IMR-90 (cell line): ENCODE measurements around the gene TGFBR1. TPM values are rescaled to one million over a fixed set of nuclear protein-coding genes. Genes with fewer than 3 reads are reported as not detected.

ENCODE experiments used
- ATAC-seq: fragments of 200-7000 bp; cut with Tn5 transposase; 2 replicates; pipeline ENCODE4 v1.9.1; 2020; ENCODE audit warnings: low read depth, mild to moderate bottlenecking, moderate library complexity
- BruUV-seq: library from RNA; stranded (reverse); fragments of 400-500 nt; replicated peaks from 2 replicates; lab custom pipeline; 2021; lab: Mats Ljungman, UMichigan
- CTCF ChIA-PET: fragments of 300-600 bp; formaldehyde crosslinking; extraction: SDS; loops from one replicate; lab custom pipeline; 2021; ENCODE audit warnings: antibody characterized with exemption; lab: Yijun Ruan, JAX
- POLR2A ChIA-PET: fragments of 300-600 bp; sonication (Branson Sonifier 250); formaldehyde crosslinking; loops from one replicate; lab custom pipeline; 2022; ENCODE audit warnings: antibody characterized with exemption; ENCODE audit not compliant: unreplicated experiment; lab: Charles Lee
- DNase-seq: peaks from one replicate; pipeline ENCODE4 v3.0.0; 2013
- H2AFZ ChIP-seq: replicated peaks from 2 replicates; pipeline ENCODE3; 2013; ENCODE audit warnings: low read length, mild to moderate bottlenecking; ENCODE audit not compliant: poor library complexity
- H2AK5ac ChIP-seq: 2 replicates; pipeline ENCODE4 v1.6.1; 2013; ENCODE audit warnings: low read depth, low read length, inconsistent platforms
- H2AK9ac ChIP-seq: replicated peaks from 2 replicates; pipeline ENCODE3; 2013; ENCODE audit warnings: mild to moderate bottlenecking, low read depth, low read length, moderate library complexity; ENCODE audit not compliant: poor library complexity
- H2BK120ac ChIP-seq: 2 replicates; pipeline ENCODE4 v1.6.1; 2013; ENCODE audit warnings: low read depth, low read length, inconsistent platforms
- H2BK15ac ChIP-seq: 3 replicates; pipeline ENCODE4 v1.6.1; 2013; ENCODE audit warnings: low read depth, low read length, inconsistent platforms
- H2BK20ac ChIP-seq: 2 replicates; pipeline ENCODE4 v1.6.1; 2013; ENCODE audit warnings: low read depth, mild to moderate bottlenecking, inconsistent platforms, low read length, moderate library complexity
- H2BK5ac ChIP-seq: 2 replicates; pipeline ENCODE4 v1.6.1; 2013; ENCODE audit warnings: mild to moderate bottlenecking, low read depth, low read length, inconsistent platforms; ENCODE audit not compliant: poor library complexity, severe bottlenecking
- H3K14ac ChIP-seq: replicated peaks from 2 replicates; pipeline ENCODE4 v1.6.1; 2013; ENCODE audit warnings: low read depth, low read length, inconsistent platforms
- H3K18ac ChIP-seq: 2 replicates; pipeline ENCODE4 v1.6.1; 2013; ENCODE audit warnings: low read depth, low read length, control low read depth
- H3K23ac ChIP-seq: 2 replicates; pipeline ENCODE4 v1.6.1; 2013; ENCODE audit warnings: low read depth, low read length, inconsistent platforms
- H3K27ac ChIP-seq: 2 replicates; pipeline ENCODE4 v1.5.1; 2013; ENCODE audit warnings: mild to moderate bottlenecking, control low read depth, low read length; ENCODE audit not compliant: insufficient read depth
- H3K27me3 ChIP-seq: 2 replicates; pipeline ENCODE4 v1.6.1; 2013; ENCODE audit warnings: low read length; ENCODE audit not compliant: control insufficient read depth, insufficient read depth
- H3K36me3 ChIP-seq: 2 replicates; pipeline ENCODE4 v1.6.1; 2013; ENCODE audit warnings: low read length, mixed read lengths; ENCODE audit not compliant: control insufficient read depth, insufficient read depth
- H3K4ac ChIP-seq: 2 replicates; pipeline ENCODE4 v1.6.1; 2013; ENCODE audit warnings: low read depth, low read length, inconsistent platforms
- H3K4me1 ChIP-seq: 2 replicates; pipeline ENCODE4 v1.6.1; 2013; ENCODE audit warnings: low read length, mixed read lengths; ENCODE audit not compliant: control insufficient read depth, insufficient read depth
- H3K4me2 ChIP-seq: 2 replicates; pipeline ENCODE4 v1.6.1; 2013; ENCODE audit warnings: low read depth, mild to moderate bottlenecking, control low read depth, low read length, moderate library complexity
- H3K4me3 ChIP-seq: 2 replicates; pipeline ENCODE4 v1.5.1; 2013; ENCODE audit warnings: low read depth, mild to moderate bottlenecking, control low read depth, low read length, moderate library complexity; ENCODE audit not compliant: insufficient read depth
- H3K56ac ChIP-seq: 2 replicates; pipeline ENCODE4 v1.6.1; 2013; ENCODE audit warnings: low read length, inconsistent platforms; ENCODE audit not compliant: insufficient read depth; ENCODE audit errors: extremely low read depth
- H3K79me1 ChIP-seq, 2 experiments: 2 replicates each; pipeline ENCODE4 v1.6.1; 2013; ENCODE audit warnings: low read length in 2 of 2, inconsistent platforms in 1 of 2, low read depth in 1 of 2
- H3K9ac ChIP-seq: 2 replicates; pipeline ENCODE4 v1.6.1; 2013; ENCODE audit warnings: low read depth, low read length, control low read depth
- H3K9me1 ChIP-seq: 2 replicates; pipeline ENCODE4 v1.6.1; 2013; ENCODE audit warnings: low read length, inconsistent platforms; ENCODE audit not compliant: insufficient read depth
- H3K9me3 ChIP-seq: 2 replicates; pipeline ENCODE4 v1.6.1; 2013; ENCODE audit warnings: low read length; ENCODE audit not compliant: control insufficient read depth, insufficient read depth
- H4K20me1 ChIP-seq: 2 replicates; pipeline ENCODE4 v1.6.1; 2013; ENCODE audit warnings: low read length, inconsistent platforms; ENCODE audit not compliant: insufficient read depth
- H4K5ac ChIP-seq: 2 replicates; pipeline ENCODE4 v1.6.1; 2013; ENCODE audit warnings: mild to moderate bottlenecking, low read depth, low read length, control low read depth
- H4K8ac ChIP-seq, 2 experiments: 2 replicates each; pipeline ENCODE4 v1.6.1; 2013; ENCODE audit warnings: low read depth in 2 of 2, low read length in 2 of 2, control low read depth in 1 of 2, inconsistent platforms in 1 of 2
- H4K91ac ChIP-seq: 2 replicates; pipeline ENCODE4 v1.6.1; 2013; ENCODE audit warnings: low read depth, low read length, inconsistent platforms; ENCODE audit not compliant: insufficient read depth
- SMC3 ChIP-seq: fragments of 150-350 bp; IDR thresholded peaks from 2 replicates; pipeline ENCODE4 v1.6.1; 2016; ENCODE audit warnings: low read depth, mild to moderate bottlenecking, antibody characterized with exemption, low read length, moderate library complexity
- WGBS, 2 experiments: methylation state at CpG; one replicate each; pipeline versions ENCODE4 v1.1.5 to v1.1.7; 2013; ENCODE audit warnings: missing lambda C conversion rate in 2 of 2; ENCODE audit not compliant: insufficient read length in 1 of 2; ENCODE audit errors: extremely low coverage in 2 of 2; 5-methylcytosine and 5-hydroxymethylcytosine counted together
- dilution Hi-C: fragments of 300-500 bp; cut with HindIII; formaldehyde crosslinking; loops from one replicate; pipeline ENCODE4 v1.14.3; 2018; ENCODE audit warnings: low sequenced_read_pairs; ENCODE audit not compliant: unreplicated experiment
- in situ Hi-C: fragments of 300-500 bp; cut with MboI; formaldehyde crosslinking; loops from 3 replicates; pipeline ENCODE4 v1.14.3; 2019; ENCODE audit warnings: low sequenced_read_pairs, inconsistent platforms, mixed read lengths
- intact Hi-C: fragments of 100-400 bp; cut with micrococcal nuclease; formaldehyde crosslinking; loops from 2 replicates; pipeline ENCODE4 v1.10.0; 2022
- polyA plus RNA-seq, 3 experiments: library from polyadenylated mRNA; depleted of rRNA; stranded (reverse); fragments of >200 nt; gene quantifications; 2 replicates each; pipeline ENCODE4 v1.2.3, GENCODE V29; 2012; ENCODE audit warnings: low replicate concordance in 1 of 3
- total RNA-seq: library from RNA; depleted of rRNA; stranded (reverse); fragments of >200 nt; gene quantifications from 2 replicates; pipeline ENCODE4 v1.2.3, GENCODE V29; 2012
- TF ChIP-seq, protein P1 (sequence below): conservative IDR thresholded peaks from 2 replicates; pipeline ENCODE4 v1.5.1; 2012; ENCODE audit warnings: mild to moderate bottlenecking, low read depth, low read length, improper control_type of control experiment

The TGFBR1 gene
- total and polyA plus RNA-seq, 2 of the 4 experiments (the other 2 are of a cell fraction) = 15.1 to 75.3 TPM

DNA sequence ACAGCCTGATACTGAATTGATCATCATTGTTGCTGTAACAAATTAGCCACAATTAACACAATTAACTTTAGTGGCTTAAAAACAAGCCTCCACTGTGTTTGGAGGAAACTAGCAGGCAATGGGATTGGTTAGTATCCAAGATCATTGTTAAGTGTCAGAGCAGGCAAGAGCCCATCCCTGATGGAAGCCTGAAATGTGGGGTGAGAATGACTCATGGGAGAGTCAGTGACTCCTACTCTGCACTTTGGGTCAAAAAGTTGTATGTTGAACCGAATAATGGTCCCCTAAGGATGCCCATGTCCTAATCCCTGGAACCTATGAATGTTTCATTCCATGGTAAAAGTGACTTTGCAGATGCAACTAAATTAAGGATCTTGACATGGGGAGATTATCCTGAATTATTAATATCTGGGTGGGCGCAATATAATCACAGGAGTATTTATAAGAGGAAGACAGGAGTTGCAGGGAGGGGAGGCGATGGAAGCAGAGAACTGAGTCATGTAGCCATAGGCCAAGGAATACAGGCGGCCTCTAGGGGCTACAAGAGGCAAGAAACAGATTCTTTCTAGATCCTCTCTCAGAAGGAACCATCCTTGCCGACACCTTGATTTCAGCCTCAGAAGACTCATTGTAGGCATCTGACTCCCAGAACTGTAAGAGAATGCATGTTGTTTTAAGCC is 88.0 kb downstream of the TGFBR1 start:
- CTCF ChIA-PET = no interaction called here
- dilution Hi-C loops (no loop called here), intact Hi-C loops (no loop called here), in situ Hi-C loops (loop anchor here (25.0 kb wide), 1 partner anchor 1394 kb away; the partner anchor contains the start of gene CAVIN4)
- no peaks in the 10 kb centered on the region for H3K36me3 ChIP-seq
- no peak overlapping the region for H2BK120ac ChIP-seq
- no peaks in the 10 kb centered on the region for H4K20me1 ChIP-seq
- no peak overlapping the region for H4K91ac ChIP-seq
- no peaks in the 10 kb centered on the region for H3K79me1 ChIP-seq
- H3K23ac ChIP-seq = no peak overlapping the region
- no peak overlapping the region for H2BK15ac ChIP-seq
- H2AFZ ChIP-seq = no peak overlapping the region
- no peak overlapping the region for H3K27ac ChIP-seq
- H3K4ac ChIP-seq = no peak overlapping the region
- H3K56ac ChIP-seq = no peak overlapping the region
- no peak overlapping the region for H2BK20ac ChIP-seq
- no peak overlapping the region for H2BK5ac ChIP-seq
- H4K8ac ChIP-seq = no peak overlapping the region
- 80% methylated on average over 1 of the region's 5 CpGs; no CpG with 5 or more reads in 1 of the 2 experiments for WGBS, 2 experiments
- no peak overlapping the region for H2AK9ac ChIP-seq
- no TSS peak for BruUV-seq
- TF ChIP-seq, protein P1, sequence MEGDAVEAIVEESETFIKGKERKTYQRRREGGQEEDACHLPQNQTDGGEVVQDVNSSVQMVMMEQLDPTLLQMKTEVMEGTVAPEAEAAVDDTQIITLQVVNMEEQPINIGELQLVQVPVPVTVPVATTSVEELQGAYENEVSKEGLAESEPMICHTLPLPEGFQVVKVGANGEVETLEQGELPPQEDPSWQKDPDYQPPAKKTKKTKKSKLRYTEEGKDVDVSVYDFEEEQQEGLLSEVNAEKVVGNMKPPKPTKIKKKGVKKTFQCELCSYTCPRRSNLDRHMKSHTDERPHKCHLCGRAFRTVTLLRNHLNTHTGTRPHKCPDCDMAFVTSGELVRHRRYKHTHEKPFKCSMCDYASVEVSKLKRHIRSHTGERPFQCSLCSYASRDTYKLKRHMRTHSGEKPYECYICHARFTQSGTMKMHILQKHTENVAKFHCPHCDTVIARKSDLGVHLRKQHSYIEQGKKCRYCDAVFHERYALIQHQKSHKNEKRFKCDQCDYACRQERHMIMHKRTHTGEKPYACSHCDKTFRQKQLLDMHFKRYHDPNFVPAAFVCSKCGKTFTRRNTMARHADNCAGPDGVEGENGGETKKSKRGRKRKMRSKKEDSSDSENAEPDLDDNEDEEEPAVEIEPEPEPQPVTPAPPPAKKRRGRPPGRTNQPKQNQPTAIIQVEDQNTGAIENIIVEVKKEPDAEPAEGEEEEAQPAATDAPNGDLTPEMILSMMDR = 0 out of 2 replicates have a peak, but pooled peaks have one; percentile 23
- no peak for TF ChIP-seq SMC3
- no peak overlapping the region for H3K4me2 ChIP-seq
- peaks cover 4% of the 10 kb centered on the region for H3K4me1 ChIP-seq
- peaks cover 8% of the 10 kb centered on the region for H3K27me3 ChIP-seq
- POLR2A ChIA-PET = no interaction called here
- ATAC-seq (peak; percentile 32; the same call in 1 of the 2 replicates), DNase-seq (peak; percentile 24)
- H3K4me3 ChIP-seq = no peak overlapping the region
- H3K14ac ChIP-seq = no peak overlapping the region
- H4K5ac ChIP-seq = no peak overlapping the region
- H3K18ac ChIP-seq = no peak overlapping the region
- H3K9ac ChIP-seq = no peak overlapping the region
- H3K9me3 ChIP-seq = peaks cover 7% of the 10 kb centered on the region
- no peaks in the 10 kb centered on the region for H3K9me1 ChIP-seq
- no peak overlapping the region for H2AK5ac ChIP-seq
